22Rv1 (cell line): Measurements from ENCODE around the gene LYPD6B.

Source experiments
- ZFX ChIP-seq: fragments of 450-650 bp; IDR thresholded peaks from 2 replicates; pipeline ENCODE4 v1.6.1; 2017; ENCODE audit warnings: antibody characterized with exemption, borderline replicate concordance
- TF ChIP-seq, protein P1 (sequence below): fragments of 450-650 bp; IDR thresholded peaks from 2 replicates; pipeline ENCODE4 v1.5.1; 2017; ENCODE audit warnings: mild to moderate bottlenecking

DNA sequence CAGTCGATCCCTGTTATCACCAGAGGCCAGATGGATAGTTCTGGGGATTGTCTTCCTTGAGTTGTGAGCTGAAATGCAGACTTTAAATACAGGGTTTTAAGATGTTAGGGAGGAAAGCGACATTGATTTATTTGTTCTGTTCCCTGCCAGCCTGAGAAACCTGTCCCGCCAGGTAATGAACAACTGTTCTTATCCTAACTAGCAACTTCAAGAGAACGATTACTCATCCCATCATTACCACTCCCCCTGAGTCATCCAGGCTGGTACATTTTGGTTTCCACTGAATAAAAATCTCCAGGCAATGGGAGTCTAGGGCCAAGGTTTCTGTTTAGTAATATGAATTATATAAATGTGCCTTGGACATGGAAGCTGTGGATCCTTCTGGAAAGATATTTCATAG lies 131.2 kb downstream of the LYPD6B start:
- TF ChIP-seq, protein P1, sequence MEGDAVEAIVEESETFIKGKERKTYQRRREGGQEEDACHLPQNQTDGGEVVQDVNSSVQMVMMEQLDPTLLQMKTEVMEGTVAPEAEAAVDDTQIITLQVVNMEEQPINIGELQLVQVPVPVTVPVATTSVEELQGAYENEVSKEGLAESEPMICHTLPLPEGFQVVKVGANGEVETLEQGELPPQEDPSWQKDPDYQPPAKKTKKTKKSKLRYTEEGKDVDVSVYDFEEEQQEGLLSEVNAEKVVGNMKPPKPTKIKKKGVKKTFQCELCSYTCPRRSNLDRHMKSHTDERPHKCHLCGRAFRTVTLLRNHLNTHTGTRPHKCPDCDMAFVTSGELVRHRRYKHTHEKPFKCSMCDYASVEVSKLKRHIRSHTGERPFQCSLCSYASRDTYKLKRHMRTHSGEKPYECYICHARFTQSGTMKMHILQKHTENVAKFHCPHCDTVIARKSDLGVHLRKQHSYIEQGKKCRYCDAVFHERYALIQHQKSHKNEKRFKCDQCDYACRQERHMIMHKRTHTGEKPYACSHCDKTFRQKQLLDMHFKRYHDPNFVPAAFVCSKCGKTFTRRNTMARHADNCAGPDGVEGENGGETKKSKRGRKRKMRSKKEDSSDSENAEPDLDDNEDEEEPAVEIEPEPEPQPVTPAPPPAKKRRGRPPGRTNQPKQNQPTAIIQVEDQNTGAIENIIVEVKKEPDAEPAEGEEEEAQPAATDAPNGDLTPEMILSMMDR = no peak
- no peak for TF ChIP-seq ZFX
